Hematopoietic multipotent progenitor cell treated with erythropoietin and hydrocortisone succinate and interleukin-3 and kit ligand, for 15 days (in vitro differentiated cells): ENCODE measurements around the gene DLX3.

Source experiments
- DNase-seq: peaks from one replicate; pipeline ENCODE4 v3.0.0-alpha.2; 2015; ENCODE audit warnings: low spot score

The DLX3 gene

GRCh38 chr17:50023520-50023919 is 28.5 kb upstream of the DLX3 start:
- DNase-seq: no peak

GRCh38 chr17:50022463-50023130 is 27.6 kb upstream of the DLX3 start:
- DNase-seq: no peak

DNA sequence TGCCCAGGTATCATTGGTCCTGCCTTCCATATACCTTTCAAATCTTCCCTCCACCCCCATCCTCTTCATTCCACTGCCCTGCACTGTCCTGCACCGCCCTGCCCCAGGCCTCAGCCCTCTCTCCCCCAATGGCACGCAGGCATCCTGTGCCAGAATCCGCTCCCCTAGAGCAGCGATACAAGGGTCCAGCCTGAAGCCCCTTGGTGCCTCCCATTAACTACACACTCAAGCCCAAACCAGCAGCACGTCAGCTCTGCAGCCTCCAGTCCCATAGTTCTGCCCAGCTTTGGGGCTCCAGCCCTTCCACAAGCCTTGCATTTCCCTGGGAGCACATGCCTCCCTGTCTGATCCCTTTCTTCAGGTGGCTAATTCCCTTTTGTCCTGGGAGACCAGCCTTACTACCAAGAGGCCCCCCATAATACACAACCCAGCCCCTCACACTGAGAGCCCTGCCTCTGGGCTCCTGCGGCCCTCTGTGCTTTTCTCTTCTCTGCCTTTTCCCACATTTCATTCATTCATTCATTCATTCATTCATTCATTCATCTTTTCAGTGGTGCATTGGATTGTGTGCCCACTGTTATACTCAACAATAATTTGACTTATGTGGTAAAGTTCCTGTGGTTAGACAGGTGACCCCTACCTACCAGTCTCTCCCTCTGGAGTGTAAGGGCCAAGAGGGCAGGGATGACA is 26.8 kb upstream of the DLX3 start:
- no peak for DNase-seq

- DNase-seq: no peak
Measured at GRCh38 chr17:50020841-50021599, 26.0 kb upstream of the DLX3 start.

DNA sequence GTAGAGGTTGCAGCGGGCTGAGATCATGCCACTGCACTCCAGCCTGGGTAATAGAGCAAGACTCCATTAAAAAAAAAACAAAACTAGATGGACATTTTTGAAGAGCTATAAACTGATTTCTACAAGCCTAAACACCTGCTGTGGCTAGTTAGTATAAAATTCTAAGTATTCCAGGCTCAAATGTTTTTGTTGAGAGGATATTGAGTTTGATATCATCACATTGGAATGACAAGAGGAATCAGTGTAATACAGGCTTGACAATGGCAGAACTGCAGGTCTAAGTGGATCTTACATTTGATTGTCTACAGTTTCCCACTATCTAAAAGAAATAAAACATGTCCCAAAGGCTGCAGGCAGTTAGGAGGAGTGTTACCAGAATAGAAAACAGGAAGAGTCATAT is 23.9 kb upstream of the DLX3 start:
- no peak for DNase-seq

DNA sequence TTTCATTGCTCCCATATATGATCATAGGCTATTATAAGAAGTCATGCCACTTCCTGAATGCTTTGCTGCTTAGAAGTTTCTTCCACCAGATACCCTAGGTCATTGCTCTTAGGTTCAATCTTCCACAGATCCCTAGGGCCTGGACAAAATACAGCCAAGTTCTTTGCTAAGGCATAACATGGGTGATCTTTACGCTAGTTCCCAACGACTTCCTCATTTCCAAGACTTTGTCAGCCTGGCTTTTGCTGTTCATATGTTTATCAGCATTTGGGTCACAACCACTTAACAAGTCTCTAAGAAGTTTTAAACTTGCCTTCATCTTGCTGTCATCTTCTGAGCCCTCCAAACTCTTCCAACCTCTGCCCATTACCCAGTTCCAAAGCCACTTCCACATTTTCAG is 20.1 kb upstream of the DLX3 start:
- DNase-seq: no peak

GRCh38 chr17:50014471-50015088 is 19.6 kb upstream of the DLX3 start:
- no peak for DNase-seq

- DNase-seq: no peak
Measured at GRCh38 chr17:50013079-50013478, 18.1 kb upstream of the DLX3 start.

DNA sequence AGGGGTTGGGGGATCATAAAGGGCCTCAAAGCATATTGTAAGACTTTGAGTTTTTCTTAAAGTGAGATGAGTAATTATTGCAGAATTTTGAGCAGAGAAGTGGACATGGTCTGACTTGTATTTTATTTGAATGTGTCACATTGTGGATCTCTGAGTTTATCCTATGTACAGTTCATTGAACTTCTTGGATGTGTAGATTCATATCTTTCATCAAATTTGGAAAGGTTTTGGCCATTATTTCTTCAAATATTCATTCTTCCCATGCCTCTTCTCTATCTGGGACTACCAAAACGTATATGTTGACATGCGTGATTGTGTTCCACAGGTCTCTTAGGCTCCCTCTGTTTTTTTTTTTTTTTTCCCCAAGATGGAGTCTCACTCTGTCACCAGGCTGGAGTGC is 14.3 kb upstream of the DLX3 start:
- DNase-seq: no peak

- no peak for DNase-seq
Measured at GRCh38 chr17:50003911-50004310, 8.9 kb upstream of the DLX3 start.

GRCh38 chr17:49998836-49999511 is 4.0 kb upstream of the DLX3 start:
- DNase-seq: no peak

- DNase-seq: peak; percentile 86
Measured at GRCh38 chr17:49997773-49998703, 3.0 kb upstream of the DLX3 start.

DNA sequence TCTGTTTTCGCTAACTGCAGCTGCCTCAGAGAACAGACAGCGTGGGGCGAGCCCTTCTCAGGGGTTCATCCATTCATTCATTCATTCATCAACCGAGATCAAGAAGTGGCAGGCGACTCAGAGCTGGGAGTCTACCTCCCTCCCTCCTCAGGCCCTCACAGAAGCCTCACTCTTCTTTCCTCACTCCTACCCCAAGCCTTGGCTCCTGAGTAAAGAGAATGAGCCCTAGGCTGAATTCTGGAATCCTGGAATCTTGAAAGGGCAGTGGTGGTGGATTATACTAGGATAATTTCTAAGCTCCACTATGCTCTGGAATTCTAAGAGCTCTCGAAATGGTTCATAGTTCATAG is 2.3 kb upstream of the DLX3 start:
- no peak for DNase-seq

GRCh38 chr17:49996495-49997300 is 1.7 kb upstream of the DLX3 start:
- DNase-seq: peak; percentile 36

GRCh38 chr17:49996121-49996494 is 1.1 kb upstream of the DLX3 start:
- DNase-seq: no peak

GRCh38 chr17:49994085-49995054 is 654 bp downstream of the DLX3 start:
- DNase-seq: no peak

GRCh38 chr17:49993423-49994060 is 1.5 kb downstream of the DLX3 start:
- DNase-seq: no peak

DNA sequence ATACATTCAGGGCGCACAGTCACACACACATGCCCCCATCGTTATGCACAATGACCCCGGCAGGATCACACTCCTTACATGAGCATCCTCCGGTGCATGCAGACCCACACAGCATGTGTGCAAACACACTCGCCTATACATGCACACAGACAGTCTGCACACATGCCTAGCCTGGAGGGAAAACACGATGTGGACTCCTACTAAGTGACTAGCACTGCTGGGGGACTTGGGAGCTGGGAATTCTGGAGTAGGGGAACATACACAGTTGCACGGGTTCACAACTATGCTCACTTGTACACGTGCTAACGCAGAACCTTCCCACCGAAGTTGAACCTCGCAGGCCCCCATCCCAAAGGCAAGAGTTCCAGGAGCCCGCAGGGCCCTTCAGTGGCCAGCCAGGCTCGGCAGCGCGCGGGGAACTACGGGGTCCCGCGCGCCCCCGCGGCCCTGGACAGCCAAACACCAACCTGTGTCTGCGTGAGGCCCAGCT is 2.0 kb downstream of the DLX3 start:
- DNase-seq: no peak
